Uterus (tissue), 4 donors: ENCODE results near the gene FANCC. TPM values are rescaled to one million over a fixed set of nuclear protein-coding genes. Genes with fewer than 3 reads are reported as not detected.

Experiments used
- DNase-seq, 2 donors: peaks; one replicate each; pipeline ENCODE4 v3.0.0-alpha.2; 2019 to 2020
- H3K27ac ChIP-seq, 2 donors: fragments of 200-600 bp; sonication (generic); 1 replicate in 1 of 2; 2 replicates in 1 of 2; pipeline ENCODE4 v1.5.1; 2016 to 2018
- H3K27me3 ChIP-seq, 2 donors: fragments of 200-600 bp; sonication (generic); one replicate each; pipeline ENCODE4 v1.5.1; 2018 to 2019; ENCODE audit warnings: control low read depth in 1 of 2
- H3K36me3 ChIP-seq, 2 donors: fragments of 200-600 bp; sonication (generic); one replicate each; pipeline ENCODE4 v1.5.1; 2019; ENCODE audit warnings: control low read depth in 1 of 2
- H3K4me1 ChIP-seq, 2 donors: fragments of 200-600 bp; sonication (generic); one replicate each; pipeline ENCODE4 v1.5.1; 2018 to 2019; ENCODE audit warnings: control low read depth in 1 of 2
- H3K4me3 ChIP-seq, 2 donors: fragments of 200-600 bp; sonication (generic); 1 replicate in 1 of 2; 2 replicates in 1 of 2; pipeline ENCODE4 v1.5.1; 2018 to 2019; ENCODE audit warnings: mild to moderate bottlenecking in 1 of 2
- H3K9me3 ChIP-seq, 2 donors: fragments of 200-600 bp; sonication (generic); one replicate each; pipeline ENCODE4 v1.5.1; 2019; ENCODE audit warnings: control low read depth in 1 of 2
- POLR2A ChIP-seq, 2 donors: fragments of 450-650 bp; IDR thresholded peaks; one replicate each; pipeline ENCODE4 v1.6.1; 2016; ENCODE audit warnings: antibody characterized with exemption in 2 of 2, mild to moderate bottlenecking in 1 of 2, moderate library complexity in 1 of 2
- intact Hi-C: fragments of 100-400 bp; cut with DNase I; formaldehyde crosslinking; loops from one replicate; pipeline ENCODE4 v1.15.1; 2023; ENCODE audit warnings: low total_unique reads
- total RNA-seq, 4 donors: library from RNA; depleted of rRNA in 3 of 4; stranded (reverse); fragments of >200 nt in 3 of 4; gene quantifications; one replicate each; pipeline versions ENCODE4 v1.1.0 to v1.2.4, GENCODE V29; 2014 to 2023
- TF ChIP-seq, protein P1 (sequence below), 4 experiments: fragments of 200-600 bp in 2 of 4; fragments of 450-650 bp in 2 of 4; sonication (generic) in 2 of 4; IDR thresholded peaks; one replicate each; pipeline ENCODE4 v1.5.1; 2016 to 2019; ENCODE audit warnings: antibody characterized with exemption in 4 of 4, mild to moderate bottlenecking in 2 of 4, moderate library complexity in 1 of 4
- donor health status: DM: yes; HTN: yes; CAD: no.

Gene FANCC
- total RNA-seq, 4 donors from 2014 or later: 4.1 to 21.4 (median 15.9) TPM

DNA sequence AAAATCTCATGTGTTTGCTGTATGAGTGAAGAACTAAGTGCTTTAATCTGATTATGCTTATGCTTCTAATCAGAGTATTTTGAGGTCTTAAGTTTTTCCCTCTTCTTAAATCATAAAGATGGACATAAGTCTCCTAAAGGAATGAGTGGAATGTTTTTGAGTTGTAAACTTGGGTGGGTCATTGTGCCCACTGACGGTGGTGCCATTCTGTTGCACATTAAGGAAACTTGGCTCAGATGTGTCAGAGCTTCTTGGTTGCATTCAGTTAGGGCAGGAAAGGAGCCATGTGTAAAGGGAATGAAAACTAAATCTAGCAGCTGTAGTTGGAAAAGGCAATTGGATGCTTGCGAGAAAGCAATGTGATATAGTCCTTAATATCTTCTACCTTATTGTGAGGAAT, 256.6 kb downstream of the FANCC start:
- Histone ChIP-seq H3K4me1 (peaks cover 29 to 41% of the 10 kb centered on the region in 2 donors), H3K27me3 (no peaks in the 10 kb centered on the region), H3K9me3 (no peaks in the 10 kb centered on the region), H3K36me3 (no peaks in the 10 kb centered on the region), H3K27ac (peak overlapping the region; percentile 1 to 96), H3K4me3 (no peak overlapping the region)
- intact Hi-C loops: no loop called here
- no peak for TF ChIP-seq POLR2A (IDR thresholded peaks at IDR 0.05)
- TF ChIP-seq, protein P1, sequence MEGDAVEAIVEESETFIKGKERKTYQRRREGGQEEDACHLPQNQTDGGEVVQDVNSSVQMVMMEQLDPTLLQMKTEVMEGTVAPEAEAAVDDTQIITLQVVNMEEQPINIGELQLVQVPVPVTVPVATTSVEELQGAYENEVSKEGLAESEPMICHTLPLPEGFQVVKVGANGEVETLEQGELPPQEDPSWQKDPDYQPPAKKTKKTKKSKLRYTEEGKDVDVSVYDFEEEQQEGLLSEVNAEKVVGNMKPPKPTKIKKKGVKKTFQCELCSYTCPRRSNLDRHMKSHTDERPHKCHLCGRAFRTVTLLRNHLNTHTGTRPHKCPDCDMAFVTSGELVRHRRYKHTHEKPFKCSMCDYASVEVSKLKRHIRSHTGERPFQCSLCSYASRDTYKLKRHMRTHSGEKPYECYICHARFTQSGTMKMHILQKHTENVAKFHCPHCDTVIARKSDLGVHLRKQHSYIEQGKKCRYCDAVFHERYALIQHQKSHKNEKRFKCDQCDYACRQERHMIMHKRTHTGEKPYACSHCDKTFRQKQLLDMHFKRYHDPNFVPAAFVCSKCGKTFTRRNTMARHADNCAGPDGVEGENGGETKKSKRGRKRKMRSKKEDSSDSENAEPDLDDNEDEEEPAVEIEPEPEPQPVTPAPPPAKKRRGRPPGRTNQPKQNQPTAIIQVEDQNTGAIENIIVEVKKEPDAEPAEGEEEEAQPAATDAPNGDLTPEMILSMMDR (IDR thresholded peaks at IDR 0.05): no peak
- DNase-seq: no peak

DNA sequence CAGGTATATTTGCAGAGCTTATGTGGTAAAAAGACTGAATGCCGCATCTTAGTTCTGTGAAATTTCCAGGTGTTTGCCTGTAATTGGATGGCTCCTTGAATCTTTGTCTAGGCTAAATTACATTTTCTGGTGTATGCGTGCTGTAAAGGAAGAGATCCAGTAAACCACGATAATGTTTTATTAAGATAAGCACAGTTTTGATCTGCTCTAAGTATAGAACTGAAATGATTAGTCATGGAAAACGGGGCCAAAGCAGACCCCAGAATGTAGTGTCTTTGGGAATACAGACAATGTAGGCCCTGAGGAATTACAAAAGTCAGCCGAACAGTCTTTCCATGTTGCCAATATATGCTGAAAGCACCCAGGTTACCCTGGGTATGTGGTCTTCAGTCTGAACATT, 257.3 kb downstream of the FANCC start:
- intact Hi-C loops: no loop called here
- Histone ChIP-seq H3K27ac (peak overlapping the region; percentile 11 to 96), H3K9me3 (no peaks in the 10 kb centered on the region), H3K4me3 (no peak overlapping the region), H3K4me1 (peaks cover 23 to 35% of the 10 kb centered on the region in 2 donors), H3K36me3 (no peaks in the 10 kb centered on the region), H3K27me3 (no peaks in the 10 kb centered on the region)
- no peak for TF ChIP-seq POLR2A (IDR thresholded peaks at IDR 0.05)
- TF ChIP-seq, protein P1 (IDR thresholded peaks at IDR 0.05): no peak
- DNase-seq: no peak

DNA sequence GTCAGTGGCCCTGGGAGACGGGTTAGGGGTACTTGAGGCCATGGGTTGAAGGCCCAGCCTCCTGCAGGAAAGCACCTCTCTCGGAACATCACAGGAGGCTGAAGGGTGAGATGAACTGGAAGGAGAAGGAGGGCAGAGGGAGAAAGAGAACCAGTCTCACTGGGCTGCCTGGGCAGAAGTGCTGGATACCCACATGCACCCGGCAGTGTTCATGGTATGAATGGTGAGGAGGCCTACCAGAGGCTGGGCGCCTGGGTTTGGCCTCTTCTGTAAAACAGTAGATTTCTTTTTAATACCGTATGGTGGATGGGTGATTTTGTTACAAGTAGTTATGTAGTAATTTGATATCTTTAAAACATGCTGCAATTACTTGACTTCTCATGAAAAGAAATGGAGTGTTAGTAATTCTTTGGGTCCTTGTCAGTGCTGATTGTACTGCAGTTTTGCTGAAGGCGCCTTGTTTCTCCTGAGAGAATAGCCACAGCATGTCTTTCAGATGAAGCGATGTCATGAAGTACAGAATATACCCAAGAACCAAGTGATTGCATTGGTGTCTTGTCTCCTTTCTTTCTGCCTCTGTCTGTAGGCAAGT, 258.6 kb downstream of the FANCC start:
- intact Hi-C loops: no loop called here
- H3K4me1 ChIP-seq: peaks cover 18 to 24% of the 10 kb centered on the region in 2 donors
- no peak for TF ChIP-seq POLR2A (IDR thresholded peaks at IDR 0.05)
- TF ChIP-seq, protein P1 (IDR thresholded peaks at IDR 0.05): no peak
- H3K36me3 ChIP-seq: no peaks in the 10 kb centered on the region
- H3K4me3 ChIP-seq: peak overlapping the region in 1 of 2 donors; percentile 15
- H3K27me3 ChIP-seq: no peaks in the 10 kb centered on the region
- no peaks in the 10 kb centered on the region for H3K9me3 ChIP-seq
- peak overlapping the region; percentile 62 to 96 for H3K27ac ChIP-seq
- no peak for DNase-seq

DNA sequence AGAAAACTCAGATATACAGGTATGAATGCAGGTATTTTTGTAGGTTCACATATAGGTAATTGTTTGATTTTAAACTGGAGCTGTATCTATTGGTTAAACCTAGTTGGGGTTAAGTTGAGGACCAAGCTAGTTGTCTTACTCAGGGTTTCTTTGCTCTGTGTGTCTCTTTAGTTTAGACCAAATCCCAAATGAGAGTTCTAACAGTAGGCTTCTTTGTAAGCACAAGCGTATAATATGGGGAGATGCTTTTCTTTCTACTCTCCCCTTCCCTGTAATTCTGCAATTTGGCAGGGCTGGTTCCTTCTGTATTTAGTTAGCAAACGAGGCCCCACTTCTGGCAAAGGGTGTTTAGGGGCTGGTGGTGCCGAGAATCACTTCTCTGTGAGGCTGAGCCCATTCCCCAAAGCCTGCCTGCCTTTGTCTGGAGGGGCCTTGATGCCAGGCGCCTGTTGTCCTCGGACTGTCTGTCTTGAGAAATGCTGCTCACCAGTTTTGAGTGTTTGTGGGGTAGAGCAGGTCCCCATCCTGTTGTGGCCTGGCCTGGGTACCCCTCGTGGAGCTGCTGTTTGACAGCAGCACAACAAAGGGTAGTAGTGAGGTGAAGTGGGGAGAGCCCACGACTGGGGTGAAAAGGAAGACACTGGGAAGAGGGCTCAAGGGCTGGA, 259.3 kb downstream of the FANCC start:
- intact Hi-C loops: no loop called here
- Histone ChIP-seq H3K27ac (peak overlapping the region; percentile 62 to 96), H3K4me3 (peak overlapping the region in 1 of 2 donors; percentile 15), H3K9me3 (no peaks in the 10 kb centered on the region), H3K4me1 (peaks cover 18 to 19% of the 10 kb centered on the region in 2 donors), H3K36me3 (no peaks in the 10 kb centered on the region), H3K27me3 (no peaks in the 10 kb centered on the region)
- TF ChIP-seq, protein P1 (IDR thresholded peaks at IDR 0.05): no peak
- DNase-seq: no peak

DNA sequence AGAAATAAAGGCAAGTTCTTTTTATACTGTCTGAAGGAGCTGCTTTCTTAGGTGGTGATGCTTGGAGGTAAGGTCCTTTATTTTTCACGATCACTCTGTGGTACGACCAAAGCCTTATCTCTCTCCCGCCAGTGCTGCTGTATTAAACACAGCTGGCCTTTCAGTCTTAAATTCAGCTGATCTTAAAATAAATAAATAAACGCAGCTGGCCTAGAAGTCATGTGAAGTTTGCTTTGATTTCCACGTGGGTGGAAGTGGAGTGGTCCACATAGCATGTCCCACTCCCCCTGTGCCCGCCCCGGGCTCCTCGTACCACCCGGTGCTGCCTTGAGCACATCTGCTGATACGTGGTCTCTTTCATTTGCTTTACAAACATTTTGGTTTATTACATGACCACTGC, 260.4 kb downstream of the FANCC start:
- Histone ChIP-seq H3K27me3 (no peaks in the 10 kb centered on the region), H3K9me3 (no peaks in the 10 kb centered on the region), H3K36me3 (no peaks in the 10 kb centered on the region), H3K27ac (peak overlapping the region; percentile 62 to 96), H3K4me1 (peaks cover 9 to 18% of the 10 kb centered on the region in 2 donors), H3K4me3 (peak overlapping the region; percentile 20 to 21)
- TF ChIP-seq, protein P1 (IDR thresholded peaks at IDR 0.05): no peak
- TF ChIP-seq POLR2A (IDR thresholded peaks at IDR 0.05): no peak
- intact Hi-C loops: no loop called here
- no peak for DNase-seq
